Measurements from ENCODE around the gene CDK13. TPM values are rescaled to one million over a fixed set of nuclear protein-coding genes. Genes with fewer than 3 reads are reported as not detected.

Gene CDK13
- total and polyA plus RNA-seq, 2 donors (not counting 3 experiments of a cell fraction or from before 2014, with no cell fraction given), result 24.5 to 56.7 TPM

DNA sequence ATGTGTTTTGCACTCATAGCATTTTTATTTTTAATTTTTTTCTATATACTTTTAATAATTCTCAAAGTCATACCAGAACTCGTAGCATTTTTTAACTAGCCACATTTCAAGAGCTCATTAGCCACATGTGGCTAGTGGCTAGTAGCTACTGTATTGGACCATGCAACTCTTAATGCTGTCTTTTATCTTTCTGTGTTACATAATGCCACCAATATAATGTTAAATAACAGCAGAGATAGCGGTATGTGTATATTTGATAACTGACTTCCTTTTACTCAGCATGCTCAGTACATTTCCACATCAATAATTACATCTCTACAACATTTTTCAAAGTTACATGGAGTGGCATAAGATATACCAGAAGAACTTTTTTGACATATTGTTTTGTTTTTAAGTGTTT is 91.4 kb downstream of the CDK13 start:
- DNase-seq (ENCODE audit: low read depth, low spot score) (no peak), FAIRE-seq (no peak)
- dilution Hi-C loops (cut with MboI; ENCODE audit: extremely low pct_ligation_motif_present, low sequenced_read_pairs), result no loop called here
- Histone ChIP-seq H3K9me3 (replicated peaks; ENCODE audit: control insufficient read depth, insufficient read depth, low read length) (no peaks in the 10 kb centered on the region), H3K79me2 (ENCODE audit: control insufficient read depth, insufficient read depth, low read length) (peaks cover 2% of the 10 kb centered on the region), H3K27me3 (ENCODE audit: control insufficient read depth in 2 of 2, insufficient read depth in 2 of 2, low read length in 2 of 2) (no peaks in the 10 kb centered on the region), H3K9ac (replicated peaks; ENCODE audit: extremely low read depth, insufficient read depth, low read length) (no peak overlapping the region), H2AFZ (ENCODE audit: low read depth, low read length) (no peak overlapping the region), H3K4me3 (replicated peaks in 1 of 3; ENCODE audit: insufficient read depth in 1 of 3, low read depth in 1 of 3, low read length in 3 of 3) (no peak overlapping the region), H3K9me1 (replicated peaks; ENCODE audit: control insufficient read depth, extremely low read depth, insufficient read depth, low read length) (no peaks in the 10 kb centered on the region), H4K20me1 (replicated peaks; ENCODE audit: control insufficient read depth, extremely low read depth, insufficient read depth, low read length) (no peaks in the 10 kb centered on the region), H3K27ac (ENCODE audit: insufficient read depth, low read depth, low read length) (no peak overlapping the region), H3K36me3 (ENCODE audit: control insufficient read depth in 2 of 2, extremely low read depth in 1 of 2, insufficient read depth in 2 of 2, low read length in 2 of 2) (no peaks in the 10 kb centered on the region), H3K4me2 (ENCODE audit: insufficient read depth, low read length) (no peak overlapping the region), H3K4me1 (ENCODE audit: control insufficient read depth, extremely low read depth, insufficient read depth, low read length) (no peaks in the 10 kb centered on the region)
- intact Hi-C loops (cut with micrococcal nuclease), result no loop called here
- ChIA-PET CTCF (interaction anchor here (1.3 to 4.4 kb wide), 4 partner anchors 11 to 145 kb away, joined by 3 to 17 read pairs (median 4); no protein-coding TSS in a partner anchor), POLR2A (no interaction called here)
- TF ChIP-seq EZH2 (IDR thresholded peaks at IDR 0.05; ENCODE audit: borderline replicate concordance, low read depth, low read length, severe bottlenecking) (no peak), POLR2AphosphoS5 (IDR thresholded peaks at IDR 0.05; ENCODE audit: insufficient read depth, low read depth, low read length) (no peak), FOS (IDR thresholded peaks at IDR 0.05; ENCODE audit: borderline replicate concordance, insufficient read depth, low read length) (no peak), GATA2 (IDR thresholded peaks at IDR 0.05; ENCODE audit: insufficient read depth, insufficient read length, low read depth, low read length) (no peak), JUN (IDR thresholded peaks at IDR 0.05; ENCODE audit: borderline replicate concordance, insufficient read depth, insufficient read length, low read depth) (no peak), POLR2A (IDR thresholded peaks at IDR 0.05; ENCODE audit: low read depth, low read length) (no peak), MYC (IDR thresholded peaks at IDR 0.05; ENCODE audit: low read depth, low read length) (no peak)
- TF ChIP-seq, protein P1, sequence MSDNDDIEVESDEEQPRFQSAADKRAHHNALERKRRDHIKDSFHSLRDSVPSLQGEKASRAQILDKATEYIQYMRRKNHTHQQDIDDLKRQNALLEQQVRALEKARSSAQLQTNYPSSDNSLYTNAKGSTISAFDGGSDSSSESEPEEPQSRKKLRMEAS (IDR thresholded peaks at IDR 0.05; ENCODE audit: insufficient read depth, insufficient read length), result no peak
- TF ChIP-seq, protein P2, sequence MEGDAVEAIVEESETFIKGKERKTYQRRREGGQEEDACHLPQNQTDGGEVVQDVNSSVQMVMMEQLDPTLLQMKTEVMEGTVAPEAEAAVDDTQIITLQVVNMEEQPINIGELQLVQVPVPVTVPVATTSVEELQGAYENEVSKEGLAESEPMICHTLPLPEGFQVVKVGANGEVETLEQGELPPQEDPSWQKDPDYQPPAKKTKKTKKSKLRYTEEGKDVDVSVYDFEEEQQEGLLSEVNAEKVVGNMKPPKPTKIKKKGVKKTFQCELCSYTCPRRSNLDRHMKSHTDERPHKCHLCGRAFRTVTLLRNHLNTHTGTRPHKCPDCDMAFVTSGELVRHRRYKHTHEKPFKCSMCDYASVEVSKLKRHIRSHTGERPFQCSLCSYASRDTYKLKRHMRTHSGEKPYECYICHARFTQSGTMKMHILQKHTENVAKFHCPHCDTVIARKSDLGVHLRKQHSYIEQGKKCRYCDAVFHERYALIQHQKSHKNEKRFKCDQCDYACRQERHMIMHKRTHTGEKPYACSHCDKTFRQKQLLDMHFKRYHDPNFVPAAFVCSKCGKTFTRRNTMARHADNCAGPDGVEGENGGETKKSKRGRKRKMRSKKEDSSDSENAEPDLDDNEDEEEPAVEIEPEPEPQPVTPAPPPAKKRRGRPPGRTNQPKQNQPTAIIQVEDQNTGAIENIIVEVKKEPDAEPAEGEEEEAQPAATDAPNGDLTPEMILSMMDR (IDR thresholded peaks at IDR 0.05; ENCODE audit: extremely low read depth in 1 of 2, insufficient read depth in 1 of 2, low read depth in 1 of 2, low read length in 2 of 2), result no peak
- BruUV-seq (replicated peaks), result no TSS peak
